Fibroblast of the conjunctiva (primary cell): ENCODE measurements around the gene MPP7.
"Not testable (repeated sequence)": the region's sequence is repeated elsewhere in the genome, so short reads cannot be mapped to it uniquely, and the experiment has no call there.

Source experiments
- DNase-seq: peaks from one replicate; pipeline ENCODE4 v3.0.0-alpha.2; 2010; ENCODE audit warnings: low read depth

MPP7 gene

DNA sequence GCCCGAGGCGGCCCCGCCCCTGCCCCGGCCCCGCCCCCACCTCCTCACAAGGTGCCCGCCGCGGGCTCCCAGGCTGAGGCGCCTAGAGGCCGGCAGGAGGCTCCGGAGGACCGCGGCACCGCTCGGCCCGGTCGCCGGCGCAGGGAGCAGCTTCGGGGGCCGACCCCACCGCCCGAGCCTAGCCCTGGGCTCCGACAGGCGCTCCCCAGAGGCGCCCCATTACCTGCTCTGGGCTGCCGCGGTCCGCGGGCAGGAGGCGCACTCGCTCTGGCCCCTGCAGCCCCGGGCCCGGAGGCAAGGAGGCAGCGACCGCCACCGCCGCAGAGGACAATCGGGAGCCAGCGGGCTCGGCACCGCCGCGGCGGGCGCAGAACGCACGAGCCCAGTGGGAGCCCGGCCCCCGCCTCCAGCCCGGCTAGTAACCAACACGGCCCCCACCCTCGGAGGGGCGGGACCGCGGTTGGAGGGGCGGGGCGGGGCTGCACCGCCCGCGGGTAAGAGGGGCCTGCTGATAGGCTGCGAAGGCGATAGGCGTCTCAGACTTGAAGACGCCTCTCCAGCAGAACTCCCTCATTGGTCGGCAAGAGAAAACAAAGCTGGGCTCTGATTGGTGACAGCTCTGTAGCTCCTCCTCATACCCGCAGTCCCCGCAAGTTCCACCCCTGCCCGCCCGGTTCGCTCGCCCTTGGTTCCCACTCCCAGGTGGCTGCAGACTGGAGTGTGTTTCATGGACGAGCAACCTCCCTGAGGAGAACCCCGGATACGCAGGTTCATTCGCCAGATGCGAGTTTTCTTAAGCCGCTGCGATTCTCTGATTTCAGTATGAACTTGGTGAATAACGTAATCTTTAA lies at the start of gene MPP7:
TSS of gene MPP7 (minus strand) at position 427 of the 851 bp plus-strand sequence. CDS start 64,460 bp downstream, outside the sequence.
- peak; percentile 96 for DNase-seq

DNA sequence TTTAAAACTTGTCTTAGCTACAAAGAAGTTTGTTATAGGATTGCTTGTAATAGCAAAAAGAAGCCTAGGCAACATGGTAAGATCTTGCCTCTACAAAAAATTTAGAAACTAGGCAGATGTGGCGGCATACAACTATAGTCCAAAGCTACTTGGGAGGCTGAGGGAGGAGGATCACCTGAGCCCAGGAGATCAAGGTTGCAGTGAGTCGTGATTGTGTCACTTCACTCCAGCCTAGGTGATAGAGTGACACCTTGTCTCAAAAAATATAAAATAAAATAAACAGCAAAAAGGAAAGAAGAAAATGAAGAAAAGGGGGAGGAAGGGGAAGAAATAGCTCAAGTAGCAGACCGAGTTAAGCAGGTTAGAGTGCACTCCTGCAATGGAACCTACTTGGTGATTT lies 47.0 kb upstream of the MPP7 start:
- no peak for DNase-seq

DNA sequence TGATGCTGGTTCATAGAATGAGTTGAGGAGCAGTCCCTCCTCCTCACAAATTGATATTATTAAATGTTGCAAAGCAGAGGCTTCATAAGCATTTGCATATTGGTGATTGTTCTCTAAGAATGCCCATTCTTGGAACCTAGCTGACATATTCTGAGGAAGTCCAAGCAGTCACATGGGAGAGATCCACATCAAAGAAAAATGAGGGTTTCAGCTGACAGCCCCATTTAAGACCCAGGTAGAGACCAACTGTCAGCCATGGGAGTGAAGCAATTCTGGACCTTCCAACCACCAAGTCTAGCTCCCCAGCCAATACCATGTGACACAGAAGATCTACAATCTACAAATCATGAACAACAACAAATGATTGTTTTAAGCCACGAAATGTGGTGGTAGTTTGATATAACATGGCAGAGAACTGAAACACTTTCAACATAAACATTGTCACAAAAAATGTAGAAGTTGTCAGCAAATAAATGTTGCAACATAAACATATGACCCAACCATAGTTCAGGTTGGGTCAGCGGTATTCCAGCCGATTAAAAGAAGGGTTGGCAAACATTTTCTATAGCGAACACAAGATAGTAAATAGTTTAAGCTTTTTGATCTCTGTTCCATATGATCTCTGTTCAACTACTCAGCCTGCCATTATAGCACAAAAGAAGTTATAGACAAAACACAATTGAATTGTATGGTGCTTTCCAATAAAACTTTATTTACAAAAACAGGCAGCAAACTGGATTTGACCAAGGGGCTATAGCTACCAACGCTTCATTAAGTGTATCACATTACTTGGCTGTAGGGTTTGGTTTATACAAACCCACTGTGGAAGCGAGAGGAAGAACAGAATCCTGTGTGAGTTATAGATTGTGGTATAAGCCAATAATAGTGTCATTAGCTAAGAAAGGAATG lies 41.4 kb upstream of the MPP7 start:
- DNase-seq = no peak

GRCh38 chr10:28343252-28343651 lies 40.4 kb upstream of the MPP7 start:
- DNase-seq = no peak

- DNase-seq = not testable (repeated sequence)
Observed at GRCh38 chr10:28341679-28342078, 38.8 kb upstream of the MPP7 start.

- DNase-seq = no peak
Observed at GRCh38 chr10:28332726-28333125, 29.9 kb upstream of the MPP7 start.

- peak; percentile 83 for DNase-seq
Observed at GRCh38 chr10:28331841-28332240, 29.0 kb upstream of the MPP7 start.

- DNase-seq = no peak
Observed at GRCh38 chr10:28331066-28331465, 28.2 kb upstream of the MPP7 start.

DNA sequence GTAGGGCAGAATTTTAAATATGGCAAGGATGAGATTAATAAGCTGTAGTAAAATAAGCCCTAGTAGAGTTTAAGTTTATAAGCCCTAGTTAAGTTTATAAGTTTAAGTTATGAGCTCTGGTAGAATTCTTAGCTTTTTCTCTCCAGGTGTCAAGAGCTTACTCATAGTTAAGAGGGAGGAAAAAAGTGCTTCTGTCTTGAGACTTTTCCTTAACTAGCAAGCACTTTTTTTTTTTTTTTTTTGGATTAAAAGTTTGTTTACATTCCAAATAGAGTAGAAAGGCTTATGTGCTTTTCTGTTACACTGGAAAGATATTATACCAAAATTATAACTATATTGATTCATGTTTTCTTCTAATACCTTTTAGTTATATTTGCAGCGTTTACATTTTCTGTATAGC lies 25.5 kb upstream of the MPP7 start:
- no peak for DNase-seq

DNA sequence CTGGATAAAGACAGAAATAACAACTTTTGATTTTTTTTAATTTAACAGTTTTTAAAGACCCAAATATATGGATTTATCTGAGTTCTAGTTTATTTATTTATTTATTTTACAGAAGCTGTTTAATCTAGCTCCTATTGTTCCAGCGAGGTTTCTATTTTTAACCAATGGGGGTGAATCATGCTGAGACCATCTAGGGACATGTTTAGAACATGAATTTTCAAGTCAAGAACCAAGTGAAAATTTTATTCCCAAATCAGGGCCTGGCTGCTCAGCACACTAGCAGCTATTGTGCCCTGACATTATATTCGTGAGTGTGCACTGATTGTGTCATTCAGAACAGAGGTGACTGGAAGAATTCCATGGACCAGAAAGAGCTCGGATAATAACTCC lies 24.6 kb upstream of the MPP7 start:
- no peak for DNase-seq

- DNase-seq = no peak
Observed at GRCh38 chr10:28326516-28327490, 23.9 kb upstream of the MPP7 start.

- DNase-seq = no peak
Observed at GRCh38 chr10:28320799-28321198, 17.9 kb upstream of the MPP7 start.

DNA sequence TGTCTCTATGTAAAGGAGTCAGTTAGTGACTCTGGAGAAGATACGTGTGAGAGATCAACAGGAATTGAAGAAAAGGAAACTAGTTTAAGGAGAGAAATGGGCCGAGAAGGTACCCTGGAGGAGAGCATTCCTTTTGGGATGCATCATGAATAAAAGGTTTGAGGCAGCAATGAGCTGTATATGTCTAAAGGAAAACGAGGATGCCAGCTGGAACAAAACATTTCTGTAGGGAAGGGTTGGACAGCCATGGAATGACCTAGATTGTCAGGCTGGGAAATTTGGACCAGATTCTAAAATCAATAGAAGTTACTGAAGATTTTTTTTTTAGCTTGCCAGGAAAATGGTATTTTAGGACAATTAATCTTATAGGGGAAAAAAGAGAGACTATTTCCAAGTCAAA lies 17.2 kb upstream of the MPP7 start:
- DNase-seq = no peak

- not testable (repeated sequence) for DNase-seq
Observed at GRCh38 chr10:28319061-28319460, 16.2 kb upstream of the MPP7 start.

DNA sequence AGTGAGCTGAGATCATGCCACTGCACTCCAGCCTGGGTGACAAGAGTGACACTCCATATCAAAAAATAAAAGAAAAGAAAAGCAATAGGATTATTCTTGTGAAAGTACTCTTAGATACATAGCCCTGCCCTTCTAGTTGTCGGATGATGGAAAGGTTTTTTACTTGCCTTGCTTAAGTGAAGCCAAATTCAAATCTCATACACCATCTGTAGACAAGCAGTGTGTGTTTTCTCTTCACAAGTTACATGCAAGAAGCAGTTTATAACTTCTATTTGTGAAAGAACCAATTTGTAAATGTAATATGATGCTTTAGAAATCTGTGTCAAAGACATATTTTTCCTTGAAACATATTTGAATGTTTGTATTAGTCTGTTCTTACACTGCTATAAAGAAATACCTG lies 15.8 kb upstream of the MPP7 start:
- DNase-seq = no peak

GRCh38 chr10:28317760-28318159 lies 14.9 kb upstream of the MPP7 start:
- no peak for DNase-seq

GRCh38 chr10:28316696-28317095 lies 13.8 kb upstream of the MPP7 start:
- DNase-seq = no peak

DNA sequence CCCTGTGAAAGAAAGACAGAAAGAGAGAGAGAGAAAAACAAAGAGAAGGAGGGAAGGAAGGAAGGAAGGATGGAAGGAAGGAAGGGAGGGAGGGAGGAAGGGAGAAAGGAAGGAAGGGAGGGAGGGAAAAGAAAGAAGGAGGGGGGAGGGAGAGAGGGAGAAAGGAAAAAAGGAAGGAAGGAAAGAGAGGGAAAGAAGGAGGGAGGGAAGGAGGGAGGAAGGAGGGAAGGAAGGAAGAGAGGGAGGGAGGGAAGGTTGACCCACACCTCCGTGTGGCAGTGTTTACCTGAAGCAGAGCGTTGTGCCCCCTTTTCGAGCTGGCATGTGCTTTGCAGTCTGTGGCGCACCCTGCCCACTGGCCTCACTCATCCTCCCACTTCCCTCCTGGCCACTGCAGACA lies 12.3 kb upstream of the MPP7 start:
- DNase-seq = no peak

- no peak for DNase-seq
Observed at GRCh38 chr10:28314211-28314610, 11.3 kb upstream of the MPP7 start.

GRCh38 chr10:28312572-28312971 lies 9.7 kb upstream of the MPP7 start:
- no peak for DNase-seq

DNA sequence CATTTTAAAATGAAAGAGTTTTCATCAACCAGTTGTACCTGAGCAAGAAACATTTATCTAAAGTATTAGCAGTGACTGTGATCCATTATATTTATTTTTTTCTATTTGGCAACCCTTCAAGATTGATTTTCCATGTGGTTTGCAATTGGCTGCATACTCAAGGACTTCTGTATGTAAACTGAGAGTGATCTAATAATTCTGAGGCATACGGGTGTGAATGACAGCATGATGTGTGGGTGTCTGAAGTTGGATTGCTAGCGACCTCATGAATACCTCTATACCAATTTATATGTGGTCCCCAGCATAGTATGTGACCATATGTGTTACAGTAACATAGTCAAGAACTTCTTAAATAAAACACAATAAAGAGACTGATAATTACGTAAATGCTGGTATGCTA lies 8.2 kb upstream of the MPP7 start:
- no peak for DNase-seq

DNA sequence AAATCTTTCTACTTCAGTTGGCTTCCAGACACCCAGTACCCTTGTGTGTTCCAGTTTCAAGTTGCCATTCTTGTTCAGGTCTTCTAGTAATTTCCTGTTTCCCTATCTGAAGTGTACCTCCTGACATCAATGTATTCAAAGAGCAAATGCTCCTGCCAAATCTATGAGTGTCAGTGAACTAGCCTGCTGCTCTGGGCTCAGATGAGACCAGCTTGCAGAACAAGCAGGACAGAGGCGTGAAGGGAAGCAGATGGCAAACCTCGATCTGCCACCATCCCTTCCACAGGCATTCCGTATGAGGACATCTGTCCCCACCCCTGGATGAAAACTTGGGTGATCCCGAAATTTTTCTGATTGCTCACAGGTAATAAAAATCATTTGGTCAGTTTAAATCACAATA lies 4.4 kb upstream of the MPP7 start:
- no peak for DNase-seq
